Femur (tissue), 1 donor: ENCODE results near the gene REL.
"Not testable (repeated sequence)": the region's sequence is repeated elsewhere in the genome, so short reads cannot be mapped to it uniquely, and the experiment has no call there.

Experiments
- DNase-seq: peaks from one replicate; pipeline ENCODE4 v3.0.0-alpha.2; 2017

REL gene

GRCh38 chr2:60868589-60869273 is 12.6 kb upstream of the REL start:
- no peak for DNase-seq

DNA sequence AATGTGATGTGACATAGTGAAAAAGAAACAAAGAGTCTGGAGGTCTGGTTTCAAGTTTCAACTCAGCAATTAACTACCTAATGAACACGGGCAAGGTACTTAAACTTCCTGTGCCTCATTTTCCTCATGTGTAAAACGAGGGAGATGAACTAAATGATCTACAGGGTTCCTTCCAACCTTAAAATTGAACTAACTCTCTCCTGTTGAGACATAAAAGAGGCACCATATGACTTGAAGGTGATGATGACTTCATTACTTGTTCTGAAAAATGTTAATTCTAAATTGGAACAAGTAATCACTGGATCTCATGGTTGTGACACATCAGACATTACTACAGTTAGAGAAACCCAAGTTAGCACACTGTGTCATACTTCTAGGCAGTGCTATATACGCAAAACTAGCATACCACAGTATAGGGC is 8.9 kb upstream of the REL start:
- DNase-seq, result no peak

- no peak for DNase-seq
Observed at GRCh38 chr2:60873381-60873780, 8.0 kb upstream of the REL start.

DNA sequence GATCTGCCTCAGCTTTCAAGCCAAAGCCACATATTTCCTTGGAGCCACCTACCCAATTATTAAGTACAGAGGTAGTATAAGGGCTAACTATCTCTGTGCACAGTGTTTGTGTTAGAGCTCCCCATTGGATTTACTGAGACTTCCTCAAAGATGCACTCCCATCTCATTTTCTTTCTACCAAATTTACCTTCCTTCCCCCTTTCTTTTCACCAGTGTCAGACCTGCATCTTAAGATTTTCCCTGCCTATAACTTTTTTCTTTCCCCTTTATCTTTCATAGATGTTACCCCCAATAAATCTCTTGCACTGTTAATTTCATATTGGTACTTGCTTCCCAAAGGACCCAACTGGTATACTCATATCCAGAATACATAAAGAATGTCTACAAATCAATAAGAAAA is 5.9 kb upstream of the REL start:
- no peak for DNase-seq

DNA sequence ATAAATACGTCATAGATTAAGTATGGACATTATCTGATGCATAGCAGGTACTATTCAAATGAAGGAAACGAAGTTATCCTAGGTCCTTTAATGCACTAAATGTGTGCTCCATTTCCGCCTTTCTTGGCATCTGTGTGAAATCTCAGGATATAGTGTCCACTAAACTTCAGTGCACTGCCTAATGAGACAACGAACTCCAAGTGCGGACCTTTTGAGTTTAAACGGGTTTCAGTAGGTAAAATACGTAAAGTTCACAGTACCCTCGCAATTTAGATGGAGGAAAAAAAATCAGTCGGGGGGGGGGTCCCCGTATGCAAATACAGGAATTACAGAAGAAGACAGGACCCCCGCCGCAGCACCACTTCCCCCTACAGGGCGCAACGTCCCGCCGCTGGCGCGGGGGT is 729 bp upstream of the REL start:
- no peak for DNase-seq

DNA sequence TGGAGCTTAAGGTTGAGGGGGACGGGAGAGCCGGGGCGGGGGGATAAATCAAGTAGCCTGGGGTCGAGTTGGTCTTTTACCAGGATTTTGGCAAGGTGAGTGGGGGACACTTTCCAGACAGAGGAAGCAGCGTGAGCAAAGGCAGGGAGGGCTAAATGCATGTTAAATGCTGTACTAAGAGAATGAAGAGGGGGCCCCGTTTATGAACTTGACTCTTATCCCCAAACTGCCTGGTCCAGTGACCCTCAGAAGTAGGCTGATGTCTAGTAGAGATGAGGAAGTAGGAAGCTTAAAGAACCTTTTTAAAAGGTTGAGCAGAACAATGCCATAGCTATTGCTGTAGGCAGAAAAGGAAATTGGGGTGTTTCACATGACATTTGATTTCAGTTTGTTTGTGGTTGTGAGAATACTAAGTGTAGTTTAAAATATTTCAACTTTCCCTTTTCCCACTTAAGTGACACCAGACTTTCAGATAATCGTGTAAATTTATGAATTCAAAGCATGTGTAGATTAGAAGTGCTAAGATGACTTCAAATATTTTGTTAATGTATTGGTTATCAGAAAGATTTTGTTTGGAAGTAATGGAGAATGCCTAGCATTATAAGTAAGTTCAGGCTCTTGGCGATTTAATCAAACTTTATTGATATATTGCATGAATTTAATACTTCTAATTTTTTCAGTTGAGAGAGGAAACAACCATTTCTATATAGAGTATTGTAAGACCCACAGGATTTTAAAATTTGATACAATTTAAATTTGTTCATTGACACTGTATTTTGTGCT is 1.8 kb downstream of the REL start:
- DNase-seq, result no peak

GRCh38 chr2:60883896-60884295 is 2.5 kb downstream of the REL start:
- no peak for DNase-seq

GRCh38 chr2:60884800-60885199 is 3.4 kb downstream of the REL start:
- no peak for DNase-seq

- DNase-seq, result no peak
Observed at GRCh38 chr2:60885683-60886082, 4.3 kb downstream of the REL start.

DNA sequence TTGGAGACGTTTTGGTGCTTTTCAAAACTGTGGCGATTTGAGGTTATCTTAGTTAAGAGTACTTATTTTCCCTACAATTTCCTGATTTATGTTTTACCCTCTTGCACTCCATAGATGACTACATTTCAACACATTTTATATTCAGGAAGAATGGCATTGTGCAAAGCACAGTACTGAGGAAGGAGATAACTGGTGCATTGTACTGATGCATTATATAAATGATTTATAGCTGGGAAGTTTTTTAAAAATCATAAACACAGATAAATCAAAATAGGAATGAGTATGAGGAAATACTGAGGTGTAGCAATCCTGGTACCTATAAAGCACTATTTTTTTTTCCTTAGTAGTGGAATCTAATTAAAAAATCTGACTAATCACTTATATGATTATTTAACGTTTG is 5.6 kb downstream of the REL start:
- DNase-seq, result no peak

DNA sequence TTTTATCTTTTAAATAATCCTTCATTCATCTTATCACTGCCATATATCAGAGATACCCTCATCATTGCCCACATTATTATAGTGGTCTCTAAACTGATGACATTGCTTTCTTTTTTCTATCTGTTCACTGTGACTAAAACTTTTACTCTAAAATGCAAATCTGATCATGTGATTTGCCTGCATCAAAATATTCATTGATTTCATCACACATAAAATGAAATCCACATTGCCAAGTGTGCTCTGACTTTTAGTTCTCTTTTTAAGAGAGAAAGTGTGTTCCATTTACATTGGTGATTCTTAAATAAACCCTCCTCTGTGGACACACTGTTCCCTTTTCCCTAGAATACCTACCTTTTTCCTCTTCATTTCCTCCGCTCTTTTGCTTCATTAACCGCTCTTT is 7.5 kb downstream of the REL start:
- no peak for DNase-seq

DNA sequence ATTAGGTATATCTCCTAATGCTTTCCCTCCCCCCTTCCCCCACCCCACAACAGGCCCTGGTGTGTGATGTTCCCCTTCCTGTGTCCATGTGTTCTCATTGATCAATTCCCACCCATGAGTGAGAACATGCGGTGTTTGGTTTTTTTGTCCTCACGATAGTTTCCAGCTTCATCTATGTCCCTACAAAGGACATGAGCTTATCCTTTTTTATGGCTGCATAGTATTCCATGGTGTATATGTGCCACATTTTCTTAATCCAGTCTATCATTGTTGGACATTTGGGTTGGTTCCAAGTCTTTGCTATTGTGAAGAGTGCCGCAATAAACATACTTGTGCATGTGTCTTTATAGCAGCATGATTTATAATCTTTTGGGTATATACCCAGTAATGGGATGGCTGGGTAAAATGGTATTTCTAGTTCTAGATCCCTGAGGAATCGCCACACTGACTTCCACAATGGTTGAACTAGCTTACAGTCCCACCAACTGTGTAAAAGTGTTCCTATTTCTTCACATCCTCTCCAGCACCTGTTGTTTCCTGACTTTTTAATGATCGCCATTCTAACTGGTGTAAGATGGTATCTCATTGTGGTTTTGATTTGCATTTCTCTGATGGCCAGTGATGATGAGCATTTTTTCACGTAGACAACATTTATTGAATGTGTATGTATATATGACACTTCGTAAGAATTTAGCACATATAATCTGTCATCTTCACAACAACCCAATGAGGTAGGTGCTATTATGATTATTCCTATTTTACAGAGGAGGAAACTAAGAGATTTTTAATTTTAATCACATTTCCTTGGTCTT is 8.4 kb downstream of the REL start:
- DNase-seq, result not testable (repeated sequence)

- no peak for DNase-seq
Observed at GRCh38 chr2:60890393-60890707, 9.0 kb downstream of the REL start.

DNA sequence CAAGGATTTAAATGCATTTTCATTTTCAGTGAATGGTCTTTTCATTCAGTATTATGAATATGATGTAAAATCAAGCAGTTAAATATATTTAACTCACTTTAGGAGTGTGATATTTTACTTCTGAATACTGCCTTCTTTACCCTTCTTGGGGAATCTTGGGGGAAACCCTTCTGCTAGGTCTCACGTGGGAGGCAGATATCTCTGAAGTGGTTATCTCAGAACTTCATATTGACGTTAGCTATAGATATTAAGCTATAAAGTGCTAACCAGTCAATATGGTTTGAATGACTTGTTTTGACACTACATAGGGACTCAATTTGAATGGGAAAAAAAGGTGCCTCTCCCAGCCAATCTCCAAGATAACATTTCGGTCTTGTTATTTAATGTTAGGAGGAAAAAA is 9.8 kb downstream of the REL start:
- no peak for DNase-seq

- DNase-seq, result no peak
Observed at GRCh38 chr2:60898567-60898966, 17.2 kb downstream of the REL start.

DNA sequence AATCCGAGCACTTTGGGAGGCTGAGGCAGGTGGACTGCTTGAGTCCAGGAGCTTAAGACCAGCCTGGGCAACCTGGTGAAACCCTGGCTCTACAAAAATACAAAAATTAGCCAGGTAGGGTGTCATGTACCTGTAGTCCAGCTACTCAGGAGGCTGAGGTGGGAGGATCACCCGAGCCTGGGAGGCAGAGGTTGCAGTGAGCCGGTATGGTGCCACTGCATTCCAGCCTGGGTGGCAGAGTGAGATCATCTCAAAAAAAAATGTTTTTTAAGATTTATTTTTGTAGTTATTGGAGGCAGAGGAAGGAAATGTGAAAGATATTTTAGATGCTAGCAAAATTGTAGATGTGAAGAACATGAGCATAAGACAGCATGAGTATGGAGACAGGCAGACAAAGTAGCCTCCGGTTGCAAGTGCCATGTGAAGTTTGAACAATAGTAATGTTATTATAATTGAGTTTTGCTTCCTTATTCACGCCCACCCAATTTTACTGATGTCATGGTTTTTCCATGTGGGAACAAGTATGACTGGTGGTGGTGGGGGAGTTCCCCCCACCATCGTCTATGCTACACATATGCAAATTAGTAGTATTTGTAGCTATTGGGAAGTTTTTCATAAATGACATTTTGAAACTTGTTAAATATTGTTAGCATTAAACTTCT is 18.0 kb downstream of the REL start:
- no peak for DNase-seq

- DNase-seq, result no peak
Observed at GRCh38 chr2:60899892-60900249, 18.5 kb downstream of the REL start.

GRCh38 chr2:60901296-60901695 is 19.9 kb downstream of the REL start:
- DNase-seq, result not testable (repeated sequence)

DNA sequence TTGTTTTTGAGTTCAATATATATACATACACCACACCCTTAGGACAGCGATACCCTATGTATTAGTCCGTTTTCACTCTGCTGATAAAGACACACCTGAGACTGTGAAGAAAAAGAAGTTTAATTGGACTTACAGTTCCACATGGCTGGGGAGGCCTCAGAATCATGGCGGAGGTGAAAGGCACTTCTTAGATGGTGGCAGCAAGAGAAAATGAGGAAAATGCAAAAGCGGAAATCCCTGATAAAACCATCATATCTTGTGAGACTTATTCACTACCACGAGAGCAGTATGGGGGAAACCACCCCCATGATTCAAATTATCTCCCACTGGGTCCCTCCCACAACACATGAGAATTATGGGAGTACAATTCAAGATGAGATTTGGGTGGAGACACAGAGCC is 24.5 kb downstream of the REL start:
- not testable (repeated sequence) for DNase-seq

GRCh38 chr2:60906395-60906794 is 25.0 kb downstream of the REL start:
- no peak for DNase-seq

DNA sequence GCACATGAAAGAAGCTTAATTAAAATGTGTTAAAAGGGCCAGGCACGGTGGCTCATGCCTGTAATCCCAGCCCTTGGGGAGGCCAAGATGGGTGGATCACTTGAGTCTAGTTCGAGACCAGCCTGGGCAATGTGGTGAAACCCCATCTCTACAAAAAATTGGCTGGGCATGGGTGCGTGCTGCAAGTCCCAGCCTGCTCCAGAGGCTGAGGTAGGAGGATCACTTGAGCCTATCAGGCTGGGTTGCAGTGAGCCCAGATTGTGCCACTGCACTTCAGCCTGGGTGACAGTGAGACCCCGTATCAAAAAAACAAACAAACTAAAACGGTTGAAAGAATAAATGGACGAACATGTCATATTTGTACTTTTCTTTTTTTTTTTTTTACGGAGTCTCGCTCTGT is 26.0 kb downstream of the REL start:
- no peak for DNase-seq

- DNase-seq, result no peak
Observed at GRCh38 chr2:60925994-60926740, 44.8 kb downstream of the REL start.
